ENCODE measurements around the gene SLC2A13.
"Not testable (repeated sequence)": the region's sequence is repeated elsewhere in the genome, so short reads cannot be mapped to it uniquely, and the experiment has no call there.

SLC2A13 gene

GRCh38 chr12:40034156-40034555 is 71.7 kb downstream of the SLC2A13 start:
- DNase-seq, result no peak

GRCh38 chr12:40033242-40033630 is 72.6 kb downstream of the SLC2A13 start:
- DNase-seq, result no peak

GRCh38 chr12:40032433-40033241 is 73.2 kb downstream of the SLC2A13 start:
- DNase-seq, result no peak

GRCh38 chr12:40031965-40032364 is 73.9 kb downstream of the SLC2A13 start:
- no peak for DNase-seq

GRCh38 chr12:40030970-40031369 is 74.9 kb downstream of the SLC2A13 start:
- DNase-seq, result not testable (repeated sequence)

- no peak for DNase-seq
Measured at GRCh38 chr12:40028296-40028695, 77.6 kb downstream of the SLC2A13 start.

- no peak for DNase-seq
Measured at GRCh38 chr12:40022850-40023249, 83.0 kb downstream of the SLC2A13 start.

- no peak for DNase-seq
Measured at GRCh38 chr12:40020261-40020691, 85.6 kb downstream of the SLC2A13 start.

GRCh38 chr12:40017488-40017887 is 88.4 kb downstream of the SLC2A13 start:
- no peak for DNase-seq

GRCh38 chr12:40016980-40017379 is 88.9 kb downstream of the SLC2A13 start:
- DNase-seq, result no peak

GRCh38 chr12:40015881-40016280 is 90.0 kb downstream of the SLC2A13 start:
- DNase-seq, result no peak

GRCh38 chr12:40015345-40015744 is 90.5 kb downstream of the SLC2A13 start:
- peak; percentile 17 for DNase-seq

- DNase-seq, result peak; percentile 42
Measured at GRCh38 chr12:40013847-40014246, 92.0 kb downstream of the SLC2A13 start.

- no peak for DNase-seq
Measured at GRCh38 chr12:40013292-40013691, 92.6 kb downstream of the SLC2A13 start.

GRCh38 chr12:40012711-40013110 is 93.2 kb downstream of the SLC2A13 start:
- DNase-seq, result no peak

GRCh38 chr12:40011775-40012129 is 94.1 kb downstream of the SLC2A13 start:
- DNase-seq, result no peak

GRCh38 chr12:40010899-40011774 is 94.7 kb downstream of the SLC2A13 start:
- DNase-seq, result peak; percentile 75

GRCh38 chr12:40002178-40003169 is 103.4 kb downstream of the SLC2A13 start:
- no peak for DNase-seq

- DNase-seq, result peak; percentile 31
Measured at GRCh38 chr12:40001406-40001805, 104.5 kb downstream of the SLC2A13 start.

- no peak for DNase-seq
Measured at GRCh38 chr12:40000884-40001283, 105.0 kb downstream of the SLC2A13 start.

- DNase-seq, result no peak
Measured at GRCh38 chr12:39993268-39993667, 112.6 kb downstream of the SLC2A13 start.

All from activated CD4-positive, alpha-beta T cell treated with anti-CD3 and anti-CD28 coated beads, Interleukin-2, Interleukin-6, amounts not matched to agents 100 ng/mL and 50 ng/mL, durations not matched to agents 16 hours and 8 hours (primary cell).